Ovary (tissue), 3 donors: ENCODE data around the gene MATN4.

ENCODE experiments used
- CTCF ChIP-seq, 3 donors: fragments of 450-650 bp in 2 of 3; fragments of 200-600 bp in 1 of 3; IDR thresholded peaks; one replicate each; pipeline versions ENCODE4 v1.5.1 to v1.8.0; 2016 to 2022; ENCODE audit warnings: antibody characterized with exemption in 3 of 3, mild to moderate bottlenecking in 1 of 3
- POLR2A ChIP-seq: fragments of 450-650 bp; IDR thresholded peaks from one replicate; pipeline ENCODE4 v1.6.1; 2017; ENCODE audit warnings: antibody characterized with exemption, mild to moderate bottlenecking, moderate library complexity
- donor health status: DM: no; HTN: no; CAD: no.

- TF ChIP-seq CTCF (IDR thresholded peaks at IDR 0.05) (no peak), POLR2A (no peak)
Observed at GRCh38 chr20:45312241-45312640, 4.1 kb upstream of the MATN4 start.
